Mesendoderm (in vitro differentiated cells): Measurements from ENCODE around the gene HECTD1.
A peak's percentile ranks its signal among the peaks of the same experiment; 100 is the strongest.
"Not testable (repeated sequence)": the region's sequence is repeated elsewhere in the genome, so short reads cannot be mapped to it uniquely, and the experiment has no call there.

Experiments used
- DNase-seq: peaks from one replicate; pipeline ENCODE4 v3.0.0; 2013
- H2AK5ac ChIP-seq: 2 replicates; pipeline ENCODE4 v1.6.1; 2013; ENCODE audit warnings: low read length, inconsistent platforms
- H2BK120ac ChIP-seq: 2 replicates; pipeline ENCODE4 v1.6.1; 2013; ENCODE audit warnings: low read depth, mild to moderate bottlenecking, low read length, moderate library complexity, mixed read lengths
- H2BK15ac ChIP-seq: replicated peaks from 2 replicates; pipeline ENCODE4 v1.6.1; 2013; ENCODE audit warnings: low read depth, mild to moderate bottlenecking, moderate library complexity
- H2BK5ac ChIP-seq: 2 replicates; pipeline ENCODE4 v1.6.1; 2013; ENCODE audit warnings: low read length, inconsistent platforms
- H3K18ac ChIP-seq: 2 replicates; pipeline ENCODE4 v1.6.1; 2013; ENCODE audit warnings: mild to moderate bottlenecking, low read length, mixed read lengths
- H3K23ac ChIP-seq: one replicate; pipeline ENCODE4 v1.6.1; 2013; ENCODE audit warnings: low read length
- H3K27ac ChIP-seq: 2 replicates; pipeline ENCODE4 v1.5.1; 2013; ENCODE audit warnings: low read depth, mild to moderate bottlenecking, inconsistent platforms, low read length, moderate library complexity
- H3K27me3 ChIP-seq: 2 replicates; pipeline ENCODE4 v1.6.1; 2013; ENCODE audit warnings: low read length, control low read depth, mild to moderate bottlenecking, inconsistent platforms; ENCODE audit not compliant: insufficient read depth, poor library complexity
- H3K36me3 ChIP-seq: 2 replicates; pipeline ENCODE4 v1.6.1; 2013; ENCODE audit warnings: low read length, inconsistent platforms; ENCODE audit not compliant: control insufficient read depth, insufficient read depth
- H3K4ac ChIP-seq: one replicate; pipeline ENCODE4 v1.6.1; 2013; ENCODE audit warnings: low read depth, mild to moderate bottlenecking, low read length, moderate library complexity
- H3K4me1 ChIP-seq: 2 replicates; pipeline ENCODE4 v1.6.1; 2013; ENCODE audit warnings: low read depth, low read length, inconsistent platforms; ENCODE audit not compliant: control insufficient read depth
- H3K4me2 ChIP-seq: 2 replicates; pipeline ENCODE4 v1.6.1; 2013; ENCODE audit warnings: low read length
- H3K4me3 ChIP-seq: 2 replicates; pipeline ENCODE4 v1.5.1; 2013; ENCODE audit warnings: mild to moderate bottlenecking, low read length
- H3K56ac ChIP-seq: one replicate; pipeline ENCODE4 v1.6.1; 2013; ENCODE audit warnings: low read length
- H3K79me1 ChIP-seq: 2 replicates; pipeline ENCODE4 v1.6.1; 2013; ENCODE audit warnings: low read length, inconsistent platforms
- H3K79me2 ChIP-seq: 2 replicates; pipeline ENCODE4 v1.6.1; 2013; ENCODE audit warnings: mild to moderate bottlenecking, low read length; ENCODE audit not compliant: control insufficient read depth, insufficient read depth
- H3K9ac ChIP-seq: 2 replicates; pipeline ENCODE4 v1.6.1; 2013; ENCODE audit warnings: low read length, inconsistent platforms
- H4K5ac ChIP-seq: one replicate; pipeline ENCODE4 v1.6.1; 2013; ENCODE audit warnings: low read length
- H4K8ac ChIP-seq: one replicate; pipeline ENCODE4 v1.6.1; 2013; ENCODE audit warnings: low read depth, mild to moderate bottlenecking, control low read depth, low read length, moderate library complexity
- WGBS: extraction: QIAGEN DNeasy Blood & Tissue Kit; methylation state at CpG from one replicate; pipeline ENCODE4 v1.1.7; 2013; ENCODE audit warnings: low lambda C conversion rate, missing lambda C conversion rate; ENCODE audit not compliant: insufficient coverage; ENCODE audit errors: extremely low coverage; 5-methylcytosine and 5-hydroxymethylcytosine counted together

HECTD1 gene

DNA sequence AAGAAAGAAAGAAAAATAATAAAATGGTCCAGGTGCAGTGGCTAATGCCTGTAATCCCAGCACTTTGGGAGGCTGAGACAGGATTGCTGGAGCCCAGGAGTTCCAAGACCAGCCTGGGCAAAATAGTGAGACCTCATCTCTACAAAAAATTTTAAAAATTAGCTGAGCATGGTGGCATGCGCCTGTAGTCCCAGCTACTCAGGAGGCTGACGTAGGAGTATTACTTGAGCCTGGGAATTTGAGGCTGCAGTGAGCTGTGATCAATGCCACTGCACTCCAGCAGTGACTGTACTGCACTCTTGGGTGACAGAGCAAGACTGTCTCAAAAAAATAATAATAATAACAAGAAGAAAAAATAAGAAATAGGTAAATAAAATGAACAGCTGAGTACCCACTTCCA is 23.7 kb upstream of the HECTD1 start:
- H2BK5ac ChIP-seq, H2AK5ac ChIP-seq, H3K79me1 ChIP-seq, H2BK120ac ChIP-seq, H4K5ac ChIP-seq, H3K18ac ChIP-seq, H3K27ac ChIP-seq, H3K4me3 ChIP-seq, H3K36me3 ChIP-seq, H3K4me1 ChIP-seq, H3K9ac ChIP-seq, H4K8ac ChIP-seq, H3K4ac ChIP-seq, H3K23ac ChIP-seq, H2BK15ac ChIP-seq, H3K4me2 ChIP-seq, H3K79me2 ChIP-seq, H3K56ac ChIP-seq, H3K27me3 ChIP-seq, DNase-seq: not testable (repeated sequence)
- WGBS: no CpG with 5 or more reads among the region's 2 CpGs

GRCh38 chr14:31230573-31230958 is 23.0 kb upstream of the HECTD1 start:
- H4K8ac ChIP-seq: no peak overlapping the region
- H3K23ac ChIP-seq: no peak overlapping the region
- H3K4me1 ChIP-seq: no peaks in the 10 kb centered on the region
- H3K56ac ChIP-seq: no peak overlapping the region
- H2BK15ac ChIP-seq: no peak overlapping the region
- H3K36me3 ChIP-seq: no peaks in the 10 kb centered on the region
- H3K4me2 ChIP-seq: no peak overlapping the region
- no peaks in the 10 kb centered on the region for H3K27me3 ChIP-seq
- no CpG with 5 or more reads among the region's 1 CpG for WGBS
- H2AK5ac ChIP-seq: no peak overlapping the region
- no peak overlapping the region for H4K5ac ChIP-seq
- no peak overlapping the region for H3K4ac ChIP-seq
- no peak for DNase-seq
- no peak overlapping the region for H2BK5ac ChIP-seq
- no peak overlapping the region for H3K27ac ChIP-seq
- H3K79me2 ChIP-seq: no peaks in the 10 kb centered on the region
- no peak overlapping the region for H3K18ac ChIP-seq
- no peak overlapping the region for H3K4me3 ChIP-seq
- H3K9ac ChIP-seq: no peak overlapping the region
- no peak overlapping the region for H2BK120ac ChIP-seq
- no peaks in the 10 kb centered on the region for H3K79me1 ChIP-seq

- no peak overlapping the region for H3K27ac ChIP-seq
- H2AK5ac ChIP-seq: no peak overlapping the region
- no peak overlapping the region for H2BK120ac ChIP-seq
- no peak overlapping the region for H3K18ac ChIP-seq
- H3K27me3 ChIP-seq: no peaks in the 10 kb centered on the region
- H2BK15ac ChIP-seq: no peak overlapping the region
- no peaks in the 10 kb centered on the region for H3K36me3 ChIP-seq
- H3K4me2 ChIP-seq: no peak overlapping the region
- no peak overlapping the region for H3K4ac ChIP-seq
- H3K4me1 ChIP-seq: no peaks in the 10 kb centered on the region
- no peak overlapping the region for H3K4me3 ChIP-seq
- no peaks in the 10 kb centered on the region for H3K79me1 ChIP-seq
- WGBS: no CpG with 5 or more reads among the region's 17 CpGs
- no peak overlapping the region for H2BK5ac ChIP-seq
- no peak overlapping the region for H3K23ac ChIP-seq
- H4K5ac ChIP-seq: no peak overlapping the region
- no peak overlapping the region for H3K56ac ChIP-seq
- H4K8ac ChIP-seq: no peak overlapping the region
- no peak overlapping the region for H3K9ac ChIP-seq
- no peaks in the 10 kb centered on the region for H3K79me2 ChIP-seq
- peak; percentile 90 for DNase-seq
These were observed 22.3 kb upstream of the HECTD1 start for GRCh38 chr14:31229638-31230572.

GRCh38 chr14:31229009-31229408 is 21.4 kb upstream of the HECTD1 start:
- no peak overlapping the region for H3K4ac ChIP-seq
- no peak overlapping the region for H4K8ac ChIP-seq
- no peaks in the 10 kb centered on the region for H3K27me3 ChIP-seq
- no peak overlapping the region for H4K5ac ChIP-seq
- no peaks in the 10 kb centered on the region for H3K79me2 ChIP-seq
- H3K9ac ChIP-seq: no peak overlapping the region
- no peak overlapping the region for H3K56ac ChIP-seq
- H3K23ac ChIP-seq: no peak overlapping the region
- no peak overlapping the region for H2BK5ac ChIP-seq
- no peaks in the 10 kb centered on the region for H3K4me1 ChIP-seq
- no peak for DNase-seq
- no peak overlapping the region for H2BK15ac ChIP-seq
- no peak overlapping the region for H3K4me3 ChIP-seq
- H3K27ac ChIP-seq: no peak overlapping the region
- H3K18ac ChIP-seq: no peak overlapping the region
- no peak overlapping the region for H3K4me2 ChIP-seq
- no peaks in the 10 kb centered on the region for H3K79me1 ChIP-seq
- H2AK5ac ChIP-seq: no peak overlapping the region
- H3K36me3 ChIP-seq: no peaks in the 10 kb centered on the region
- no peak overlapping the region for H2BK120ac ChIP-seq

- Histone ChIP-seq H2BK120ac (no peak overlapping the region), H3K56ac (no peak overlapping the region), H2BK5ac (no peak overlapping the region), H3K9ac (no peak overlapping the region), H3K4me3 (no peak overlapping the region), H2BK15ac (no peak overlapping the region), H3K23ac (no peak overlapping the region), H3K18ac (no peak overlapping the region), H3K4me1 (no peaks in the 10 kb centered on the region), H4K5ac (no peak overlapping the region), H3K27ac (no peak overlapping the region), H3K79me1 (no peaks in the 10 kb centered on the region), H3K27me3 (no peaks in the 10 kb centered on the region), H2AK5ac (no peak overlapping the region), H3K4me2 (no peak overlapping the region), H3K36me3 (no peaks in the 10 kb centered on the region), H3K4ac (no peak overlapping the region), H3K79me2 (no peaks in the 10 kb centered on the region), H4K8ac (no peak overlapping the region)
- no peak for DNase-seq
These were observed 20.9 kb upstream of the HECTD1 start for GRCh38 chr14:31228533-31228932.

GRCh38 chr14:31224808-31225207 is 17.2 kb upstream of the HECTD1 start:
- H3K27me3 ChIP-seq: no peaks in the 10 kb centered on the region
- no peak overlapping the region for H4K8ac ChIP-seq
- no peak overlapping the region for H2BK5ac ChIP-seq
- no CpG with 5 or more reads among the region's 1 CpG for WGBS
- no peak overlapping the region for H3K4me3 ChIP-seq
- no peaks in the 10 kb centered on the region for H3K36me3 ChIP-seq
- H3K4me2 ChIP-seq: no peak overlapping the region
- no peak overlapping the region for H3K56ac ChIP-seq
- H3K4me1 ChIP-seq: no peaks in the 10 kb centered on the region
- H3K79me2 ChIP-seq: no peaks in the 10 kb centered on the region
- no peak overlapping the region for H3K23ac ChIP-seq
- no peak overlapping the region for H4K5ac ChIP-seq
- no peak overlapping the region for H2AK5ac ChIP-seq
- no peak overlapping the region for H3K9ac ChIP-seq
- no peak for DNase-seq
- H2BK15ac ChIP-seq: no peak overlapping the region
- no peaks in the 10 kb centered on the region for H3K79me1 ChIP-seq
- no peak overlapping the region for H3K4ac ChIP-seq
- H3K27ac ChIP-seq: no peak overlapping the region
- H3K18ac ChIP-seq: no peak overlapping the region
- H2BK120ac ChIP-seq: no peak overlapping the region
